Measurements from ENCODE around the gene RBM22. TPM values are rescaled to one million over a fixed set of nuclear protein-coding genes. Genes with fewer than 3 reads are reported as not detected.

RBM22 gene
- total RNA-seq, 1 experiment from 2014 or later = 61.4 TPM

DNA sequence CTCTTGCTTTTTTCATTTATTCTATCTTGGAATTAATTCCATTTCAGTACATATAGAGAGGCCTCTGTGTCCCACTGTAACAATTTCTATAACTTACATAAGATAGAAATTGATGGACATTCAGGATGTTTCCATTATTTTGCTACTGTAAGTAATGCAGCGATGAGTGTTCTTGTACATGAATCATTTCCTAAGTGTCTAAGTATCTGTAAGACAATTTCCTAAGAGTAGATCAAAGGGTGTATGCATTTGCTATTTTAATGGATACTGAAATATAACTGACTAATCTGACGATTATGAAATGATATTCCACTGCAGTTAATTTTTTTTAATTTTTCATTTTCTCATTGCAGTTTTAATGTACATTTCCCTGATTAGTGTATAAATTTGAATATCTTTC, 23.0 kb upstream of the RBM22 start:
- BruUV-seq (replicated peaks) = no TSS peak
- RAD21 ChIA-PET (ENCODE audit: low non-redundant PET in 1 of 2, low total read pairs in 2 of 2, uncharacterized antibody in 2 of 2, unreplicated experiment in 2 of 2) = no interaction called here
- H4K20me1 ChIP-seq (ENCODE audit: insufficient read depth) = no peaks in the 10 kb centered on the region
- ATAC-seq (no peak), DNase-seq (ENCODE audit: low read depth, low spot score) (no peak)
- intact Hi-C loops (cut with micrococcal nuclease) = no loop called here
- H3K79me2 ChIP-seq (ENCODE audit: insufficient read depth, low read length) = no peaks in the 10 kb centered on the region
- no peaks in the 10 kb centered on the region for H3K9me3 ChIP-seq (ENCODE audit: control insufficient read depth in 1 of 2, insufficient read depth in 1 of 2, low read depth in 1 of 2, low read length in 2 of 2)
- no peak for TF ChIP-seq SP1 (IDR thresholded peaks at IDR 0.05; ENCODE audit: low read depth)
- TF ChIP-seq POLR2A (IDR thresholded peaks at IDR 0.05; ENCODE audit: borderline replicate concordance, extremely low read depth, insufficient read depth, insufficient read length) = no peak
- no peak for TF ChIP-seq SRF (IDR thresholded peaks at IDR 0.05; ENCODE audit: low read depth)
- TF ChIP-seq EZH2phosphoT487 (IDR thresholded peaks at IDR 0.05; ENCODE audit: borderline replicate concordance) = no peak
- TF ChIP-seq, protein P1, sequence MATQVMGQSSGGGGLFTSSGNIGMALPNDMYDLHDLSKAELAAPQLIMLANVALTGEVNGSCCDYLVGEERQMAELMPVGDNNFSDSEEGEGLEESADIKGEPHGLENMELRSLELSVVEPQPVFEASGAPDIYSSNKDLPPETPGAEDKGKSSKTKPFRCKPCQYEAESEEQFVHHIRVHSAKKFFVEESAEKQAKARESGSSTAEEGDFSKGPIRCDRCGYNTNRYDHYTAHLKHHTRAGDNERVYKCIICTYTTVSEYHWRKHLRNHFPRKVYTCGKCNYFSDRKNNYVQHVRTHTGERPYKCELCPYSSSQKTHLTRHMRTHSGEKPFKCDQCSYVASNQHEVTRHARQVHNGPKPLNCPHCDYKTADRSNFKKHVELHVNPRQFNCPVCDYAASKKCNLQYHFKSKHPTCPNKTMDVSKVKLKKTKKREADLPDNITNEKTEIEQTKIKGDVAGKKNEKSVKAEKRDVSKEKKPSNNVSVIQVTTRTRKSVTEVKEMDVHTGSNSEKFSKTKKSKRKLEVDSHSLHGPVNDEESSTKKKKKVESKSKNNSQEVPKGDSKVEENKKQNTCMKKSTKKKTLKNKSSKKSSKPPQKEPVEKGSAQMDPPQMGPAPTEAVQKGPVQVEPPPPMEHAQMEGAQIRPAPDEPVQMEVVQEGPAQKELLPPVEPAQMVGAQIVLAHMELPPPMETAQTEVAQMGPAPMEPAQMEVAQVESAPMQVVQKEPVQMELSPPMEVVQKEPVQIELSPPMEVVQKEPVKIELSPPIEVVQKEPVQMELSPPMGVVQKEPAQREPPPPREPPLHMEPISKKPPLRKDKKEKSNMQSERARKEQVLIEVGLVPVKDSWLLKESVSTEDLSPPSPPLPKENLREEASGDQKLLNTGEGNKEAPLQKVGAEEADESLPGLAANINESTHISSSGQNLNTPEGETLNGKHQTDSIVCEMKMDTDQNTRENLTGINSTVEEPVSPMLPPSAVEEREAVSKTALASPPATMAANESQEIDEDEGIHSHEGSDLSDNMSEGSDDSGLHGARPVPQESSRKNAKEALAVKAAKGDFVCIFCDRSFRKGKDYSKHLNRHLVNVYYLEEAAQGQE (IDR thresholded peaks at IDR 0.05; ENCODE audit: low read depth) = no peak
- no peak overlapping the region for H3K9ac ChIP-seq (ENCODE audit: low read length)
- H3K27me3 ChIP-seq (ENCODE audit: insufficient read depth, low read length) = no peaks in the 10 kb centered on the region
- H3K4me2 ChIP-seq (ENCODE audit: low read length) = no peak overlapping the region
- H2AFZ ChIP-seq (ENCODE audit: low read depth, low read length, poor library complexity, severe bottlenecking) = no peak overlapping the region
- H3K27ac ChIP-seq (ENCODE audit: low read depth, low read length) = no peak overlapping the region
- peaks cover 30 to 55% of the 10 kb centered on the region in 2 experiments for H3K36me3 ChIP-seq (ENCODE audit: control insufficient read depth in 1 of 2, insufficient read depth in 2 of 2, low read length in 2 of 2)
- CTCF ChIA-PET = no interaction called here
- no peaks in the 10 kb centered on the region for H3K9me2 ChIP-seq (ENCODE audit: insufficient read depth)
- POLR2A ChIA-PET = no interaction called here
- H3K4me1 ChIP-seq (ENCODE audit: control insufficient read depth in 1 of 2, insufficient read depth in 2 of 2, low read length in 2 of 2) = no peaks in the 10 kb centered on the region
- no peak overlapping the region for H3K4me3 ChIP-seq (replicated peaks in 1 of 2; ENCODE audit: low read depth in 1 of 2, low read length in 2 of 2)

DNA sequence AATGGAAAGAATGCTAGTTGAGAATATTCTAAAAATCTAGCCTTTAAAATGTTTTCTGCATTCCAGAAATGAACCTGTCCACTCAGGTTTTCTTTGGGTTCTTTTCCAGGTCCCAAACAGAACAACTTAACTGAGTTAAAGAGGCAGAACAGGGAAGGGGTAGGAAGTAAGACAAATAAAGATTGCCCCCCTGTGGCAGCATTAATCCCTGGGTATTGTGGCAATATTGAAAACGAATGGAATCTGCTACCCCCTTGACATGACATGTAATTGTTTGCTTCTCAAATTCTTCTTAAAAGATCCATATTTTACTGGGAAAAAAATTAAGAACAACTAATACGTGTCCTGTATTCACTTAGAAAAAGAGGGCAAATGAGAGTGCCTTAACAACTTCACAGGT, 9.3 kb upstream of the RBM22 start:
- Histone ChIP-seq H3K4me1 (ENCODE audit: control insufficient read depth in 1 of 2, insufficient read depth in 2 of 2, low read length in 2 of 2) (no peaks in the 10 kb centered on the region), H3K9ac (ENCODE audit: low read length) (no peak overlapping the region), H3K4me2 (ENCODE audit: low read length) (no peak overlapping the region), H4K20me1 (ENCODE audit: insufficient read depth) (no peaks in the 10 kb centered on the region), H3K27ac (ENCODE audit: low read depth, low read length) (no peak overlapping the region), H3K79me2 (ENCODE audit: insufficient read depth, low read length) (no peaks in the 10 kb centered on the region), H3K4me3 (replicated peaks in 1 of 2; ENCODE audit: low read depth in 1 of 2, low read length in 2 of 2) (no peak overlapping the region), H3K36me3 (ENCODE audit: control insufficient read depth in 1 of 2, insufficient read depth in 2 of 2, low read length in 2 of 2) (peaks cover 28 to 40% of the 10 kb centered on the region in 2 experiments), H2AFZ (ENCODE audit: low read depth, low read length, poor library complexity, severe bottlenecking) (no peak overlapping the region), H3K9me3 (ENCODE audit: control insufficient read depth in 1 of 2, insufficient read depth in 1 of 2, low read depth in 1 of 2, low read length in 2 of 2) (no peaks in the 10 kb centered on the region), H3K9me2 (ENCODE audit: insufficient read depth) (no peaks in the 10 kb centered on the region), H3K27me3 (ENCODE audit: insufficient read depth, low read length) (no peaks in the 10 kb centered on the region)
- RAD21 ChIA-PET (ENCODE audit: low non-redundant PET in 1 of 2, low total read pairs in 2 of 2, uncharacterized antibody in 2 of 2, unreplicated experiment in 2 of 2) = no interaction called here
- no peak for DNase-seq (ENCODE audit: low read depth, low spot score)
- no peak for ATAC-seq
- intact Hi-C loops (cut with micrococcal nuclease) = loop anchor here (2.0 kb wide), 1 partner anchor 149 kb away; no protein-coding TSS in a partner anchor
- CTCF ChIA-PET = interaction anchor here (1.4 kb wide), 1 partner anchor 150 kb away, joined by 6 read pairs; no protein-coding TSS in a partner anchor
- BruUV-seq (replicated peaks) = no TSS peak
- POLR2A ChIA-PET = no interaction called here
- TF ChIP-seq CTCF (IDR thresholded peaks at IDR 0.05 in 2 of 3, conservative IDR thresholded peaks at IDR 0.05 in 1 of 3; ENCODE audit: borderline replicate concordance in 1 of 3, insufficient read depth in 1 of 3, low read depth in 2 of 3, low read length in 2 of 3) (peak; percentile 27 to 52 (median 30); a peak in 3 of 6 replicates), JUND (IDR thresholded peaks at IDR 0.05) (no peak), EGR1 (IDR thresholded peaks at IDR 0.05; ENCODE audit: low read depth) (no peak), RAD21 (IDR thresholded peaks at IDR 0.05; ENCODE audit: low read depth) (peak; percentile 43), ZNF274 (IDR thresholded peaks at IDR 0.05; ENCODE audit: low read depth, low read length) (no peak), POLR2AphosphoS5 (IDR thresholded peaks at IDR 0.05; ENCODE audit: low read depth, low read length) (no peak), SIN3A (IDR thresholded peaks at IDR 0.05; ENCODE audit: low read depth) (no peak), ZBTB33 (IDR thresholded peaks at IDR 0.05; ENCODE audit: extremely low read depth, insufficient replicate concordance, low read length) (no peak)
- TF ChIP-seq, protein P2, sequence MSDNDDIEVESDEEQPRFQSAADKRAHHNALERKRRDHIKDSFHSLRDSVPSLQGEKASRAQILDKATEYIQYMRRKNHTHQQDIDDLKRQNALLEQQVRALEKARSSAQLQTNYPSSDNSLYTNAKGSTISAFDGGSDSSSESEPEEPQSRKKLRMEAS (IDR thresholded peaks at IDR 0.05) = no peak
